HEK293T (cell line): ENCODE measurements around the gene DMBX1.

ENCODE experiments used
- CTCF ChIA-PET: fragments of 350-600 bp; formaldehyde crosslinking; extraction: SDS; loops from one replicate; lab custom pipeline; 2021; ENCODE audit warnings: antibody characterized with exemption, inconsistent platforms; lab: Yijun Ruan, JAX
- POLR2A ChIA-PET: fragments of 350-600 bp; formaldehyde crosslinking; extraction: SDS; loops from one replicate; lab custom pipeline; 2020; ENCODE audit warnings: antibody characterized with exemption, inconsistent platforms; lab: Yijun Ruan, JAX
- DNase-seq: peaks from one replicate; pipeline ENCODE4 v3.0.0; 2012; ENCODE audit warnings: mixed read lengths; ENCODE audit errors: extremely low spot score
- ARNT ChIP-seq: fragments of 450-650 bp; IDR thresholded peaks from 2 replicates; pipeline ENCODE4 v1.6.1; 2017; ENCODE audit warnings: mild to moderate bottlenecking
- BHLHE40 ChIP-seq: fragments of 450-650 bp; IDR thresholded peaks from 2 replicates; pipeline ENCODE4 v1.6.1; 2016; ENCODE audit warnings: mild to moderate bottlenecking, moderate library complexity, borderline replicate concordance
- CTBP1 ChIP-seq: fragments of 450-650 bp; IDR thresholded peaks from 2 replicates; pipeline ENCODE4 v1.6.1; 2016; ENCODE audit warnings: borderline replicate concordance
- ELF4 ChIP-seq: fragments of 450-650 bp; IDR thresholded peaks from 2 replicates; pipeline ENCODE4 v1.6.1; 2017; ENCODE audit warnings: antibody characterized with exemption
- FOXA1 ChIP-seq: fragments of 450-650 bp; IDR thresholded peaks from 2 replicates; pipeline ENCODE4 v1.6.1; 2016; ENCODE audit warnings: mild to moderate bottlenecking
- FOXK2 ChIP-seq: fragments of 450-650 bp; IDR thresholded peaks from 2 replicates; pipeline ENCODE4 v1.6.1; 2016; ENCODE audit warnings: mild to moderate bottlenecking
- FOXM1 ChIP-seq: fragments of 450-650 bp; IDR thresholded peaks from 2 replicates; pipeline ENCODE4 v1.6.1; 2017; ENCODE audit warnings: mild to moderate bottlenecking, borderline replicate concordance
- HDGF ChIP-seq: fragments of 450-650 bp; IDR thresholded peaks from 2 replicates; pipeline ENCODE4 v1.6.1; 2017; ENCODE audit warnings: antibody characterized with exemption, borderline replicate concordance
- L3MBTL2 ChIP-seq: fragments of 450-650 bp; conservative IDR thresholded peaks from 2 replicates; pipeline ENCODE4 v1.6.1; 2016; ENCODE audit warnings: mild to moderate bottlenecking
- LEF1 ChIP-seq: fragments of 450-650 bp; IDR thresholded peaks from 2 replicates; pipeline ENCODE4 v1.6.1; 2017; ENCODE audit warnings: mild to moderate bottlenecking, borderline replicate concordance
- NFRKB ChIP-seq: fragments of 450-650 bp; IDR thresholded peaks from 2 replicates; pipeline ENCODE4 v1.6.1; 2016; ENCODE audit warnings: mild to moderate bottlenecking, moderate library complexity
- PKNOX1 ChIP-seq: fragments of 450-650 bp; IDR thresholded peaks from 2 replicates; pipeline ENCODE4 v1.6.1; 2016
- SP1 ChIP-seq: fragments of 450-650 bp; IDR thresholded peaks from 2 replicates; pipeline ENCODE4 v1.6.1; 2017
- SUZ12 ChIP-seq: fragments of 450-650 bp; IDR thresholded peaks from 2 replicates; pipeline ENCODE4 v1.6.1; 2016; ENCODE audit warnings: mild to moderate bottlenecking
- TARDBP ChIP-seq: fragments of 450-650 bp; IDR thresholded peaks from 2 replicates; pipeline ENCODE4 v1.6.1; 2016
- ZNF384 ChIP-seq: fragments of 450-650 bp; IDR thresholded peaks from 2 replicates; pipeline ENCODE4 v1.6.1; 2016

The DMBX1 gene

GRCh38 chr1:46489638-46490405, at the start of gene DMBX1:
DMBX1 (plus strand) TSS chr1:46489836; CDS start chr1:46507011, 17,175 bp downstream.
- TF ChIP-seq CTBP1: no peak
- TF ChIP-seq HDGF: no peak
- TF ChIP-seq SUZ12: no peak
- no peak for TF ChIP-seq LEF1
- no peak for TF ChIP-seq ARNT
- no peak for TF ChIP-seq TARDBP
- TF ChIP-seq PKNOX1: peak; percentile 98
- no peak for TF ChIP-seq SP1
- TF ChIP-seq ZNF384: no peak
- ChIA-PET CTCF (no interaction called here), POLR2A (interaction anchor here (0.8 kb wide), 1 partner anchor 18 kb away, joined by 3 read pairs; no protein-coding TSS in a partner anchor)
- peak; percentile 93 for DNase-seq

- no peak for DNase-seq
- ChIA-PET CTCF (no interaction called here), POLR2A (no interaction called here)
- TF ChIP-seq FOXA1 (no peak), BHLHE40 (no peak), SUZ12 (no peak), FOXM1 (no peak), NFRKB (no peak), SP1 (no peak)
Measured at GRCh38 chr1:46440478-46440877, 49.2 kb upstream of the DMBX1 start.

- DNase-seq: peak; percentile 82
- POLR2A ChIA-PET: interaction anchor here (0.6 to 1.8 kb wide), 5 partner anchors 8 to 103 kb away, joined by 3 to 13 read pairs (median 4); partner anchors contain the start of gene NSUN4
- CTCF ChIA-PET: interaction anchor here (0.7 to 1.8 kb wide), 14 partner anchors 9 to 105 kb away, joined by 3 to 10 read pairs (median 4); a partner anchor contains a TSS
Measured at GRCh38 chr1:46442317-46443161, 47.1 kb upstream of the DMBX1 start.

GRCh38 chr1:46444466-46444865, 45.2 kb upstream of the DMBX1 start:
- no peak for DNase-seq
- POLR2A ChIA-PET: no interaction called here
- TF ChIP-seq HDGF (no peak), LEF1 (no peak), SUZ12 (no peak), CTBP1 (no peak), ELF4 (no peak), FOXK2 (no peak), L3MBTL2 (no peak), SP1 (no peak), ARNT (no peak), FOXA1 (no peak), BHLHE40 (no peak), FOXM1 (no peak), NFRKB (no peak)

More at GRCh38 chr1:46442317-46443161, 47.1 kb upstream of the DMBX1 start:
- TF ChIP-seq FOXA1: no peak
- TF ChIP-seq CTBP1: peak; percentile 30; the same call in 1 of the 2 replicates
- TF ChIP-seq PKNOX1: no peak
- peak; percentile 68 for TF ChIP-seq L3MBTL2
- peak; percentile 33; the same call in 1 of the 2 replicates for TF ChIP-seq ELF4

GRCh38 chr1:46445773-46446256, 43.8 kb upstream of the DMBX1 start:
- CTCF ChIA-PET: interaction anchor here (0.6 to 4.9 kb wide), 5 partner anchors 38 to 99 kb away, joined by 3 to 82 read pairs (median 8); a partner anchor contains a TSS
- no peak for DNase-seq
- POLR2A ChIA-PET: no interaction called here
- TF ChIP-seq L3MBTL2 (no peak), TARDBP (no peak), ARNT (no peak), SUZ12 (no peak), CTBP1 (no peak), FOXM1 (no peak), ELF4 (no peak), HDGF (no peak), SP1 (no peak), FOXK2 (no peak), FOXA1 (no peak), ZNF384 (no peak)

More at GRCh38 chr1:46444466-46444865, 45.2 kb upstream of the DMBX1 start:
- CTCF ChIA-PET: interaction anchor here (0.7 to 4.9 kb wide), 4 partner anchors 12 to 83 kb away, joined by 3 to 82 read pairs (median 3); no protein-coding TSS in a partner anchor

GRCh38 chr1:46446646-46447498, 42.8 kb upstream of the DMBX1 start:
- TF ChIP-seq ZNF384 (no peak), NFRKB (no peak), L3MBTL2 (no peak)
- peak; percentile 76 for DNase-seq
- CTCF ChIA-PET: interaction anchor here (0.5 to 4.9 kb wide), 23 partner anchors 10 to 113 kb away, joined by 3 to 82 read pairs (median 5); a partner anchor contains a TSS
- POLR2A ChIA-PET: interaction anchor here (0.6 kb wide), 1 partner anchor 274 kb away, joined by 3 read pairs; no protein-coding TSS in a partner anchor
